HG03135 (cell line): ENCODE data around the gene MYO5C.
A peak's percentile ranks its signal among the peaks of the same experiment; 100 is the strongest.
"Not testable (repeated sequence)": the region's sequence is repeated elsewhere in the genome, so short reads cannot be mapped to it uniquely, and the experiment has no call there.

Experiments used
- ATAC-seq: cut with Tn5 transposase; IDR thresholded peaks from one replicate; pipeline ENCODE4 v1.9.1; 2021; ENCODE audit warnings: mild to moderate bottlenecking, moderate library complexity; ENCODE audit not compliant: unreplicated experiment

MYO5C gene

GRCh38 chr15:52243697-52244555 lies 51.7 kb downstream of the MYO5C start:
- no peak for ATAC-seq

GRCh38 chr15:52243286-52243685 lies 52.3 kb downstream of the MYO5C start:
- ATAC-seq = no peak

GRCh38 chr15:52241489-52241888 lies 54.1 kb downstream of the MYO5C start:
- ATAC-seq = no peak

GRCh38 chr15:52240166-52240565 lies 55.4 kb downstream of the MYO5C start:
- ATAC-seq = no peak

GRCh38 chr15:52238989-52239525 lies 56.5 kb downstream of the MYO5C start:
- ATAC-seq = not testable (repeated sequence)

- no peak for ATAC-seq
Observed at GRCh38 chr15:52238149-52238548, 57.5 kb downstream of the MYO5C start.

GRCh38 chr15:52236013-52236412 lies 59.6 kb downstream of the MYO5C start:
- ATAC-seq = no peak

- no peak for ATAC-seq
Observed at GRCh38 chr15:52234596-52235541, 60.7 kb downstream of the MYO5C start.

- no peak for ATAC-seq
Observed at GRCh38 chr15:52233405-52233804, 62.2 kb downstream of the MYO5C start.

- ATAC-seq = peak; percentile 59
Observed at GRCh38 chr15:52232327-52232726, 63.3 kb downstream of the MYO5C start.

GRCh38 chr15:52230073-52230472 lies 65.5 kb downstream of the MYO5C start:
- no peak for ATAC-seq

GRCh38 chr15:52228921-52229320 lies 66.7 kb downstream of the MYO5C start:
- ATAC-seq = no peak

GRCh38 chr15:52227456-52227855 lies 68.1 kb downstream of the MYO5C start:
- peak; percentile 73 for ATAC-seq

GRCh38 chr15:52225230-52225629 lies 70.4 kb downstream of the MYO5C start:
- no peak for ATAC-seq

- no peak for ATAC-seq
Observed at GRCh38 chr15:52224211-52224610, 71.4 kb downstream of the MYO5C start.

- ATAC-seq = no peak
Observed at GRCh38 chr15:52221730-52222129, 73.9 kb downstream of the MYO5C start.

- no peak for ATAC-seq
Observed at GRCh38 chr15:52220937-52221660, 74.5 kb downstream of the MYO5C start.

- ATAC-seq = no peak
Observed at GRCh38 chr15:52220251-52220650, 75.4 kb downstream of the MYO5C start.

GRCh38 chr15:52218816-52219215 lies 76.8 kb downstream of the MYO5C start:
- no peak for ATAC-seq

GRCh38 chr15:52218371-52218770 lies 77.2 kb downstream of the MYO5C start:
- ATAC-seq = no peak

GRCh38 chr15:52217186-52217585 lies 78.4 kb downstream of the MYO5C start:
- ATAC-seq = no peak
